ENCODE results near the gene FHIT.
"Not testable (repeated sequence)": the region's sequence is repeated elsewhere in the genome, so short reads cannot be mapped to it uniquely, and the experiment has no call there.

FHIT gene

DNA sequence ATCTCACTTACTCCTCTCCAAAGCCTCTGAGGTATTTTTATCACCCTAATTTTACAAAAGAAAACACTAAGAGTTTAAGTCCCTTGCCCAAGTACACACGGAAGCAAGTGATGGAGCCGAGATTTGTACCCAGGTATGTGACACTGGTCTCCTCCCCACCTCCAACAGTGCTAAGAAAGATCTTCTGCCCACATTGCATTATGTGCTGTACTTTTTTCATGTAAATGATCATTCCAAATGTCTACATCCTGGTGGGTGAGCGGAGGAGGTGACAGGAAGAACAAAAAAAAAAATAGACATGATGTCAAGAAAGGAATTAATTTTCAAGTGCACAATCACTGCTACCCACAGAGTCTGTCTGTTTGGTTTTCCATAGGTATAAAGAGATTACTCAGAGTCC lies 694.1 kb downstream of the FHIT start:
- Histone ChIP-seq H3K9ac (ENCODE audit: low read length) (no peak overlapping the region), H3K27ac (ENCODE audit: low read depth, low read length) (no peak overlapping the region), H3K4me3 (ENCODE audit: low read depth, low read length) (no peak overlapping the region), H3K27me3 (ENCODE audit: control insufficient read depth, insufficient read depth, low read length) (no peaks in the 10 kb centered on the region), H3K4me1 (ENCODE audit: control insufficient read depth, insufficient read depth, low read length) (peaks cover 17% of the 10 kb centered on the region), H3K9me3 (ENCODE audit: control insufficient read depth, insufficient read depth, low read depth, low read length) (no peaks in the 10 kb centered on the region), H3K36me3 (ENCODE audit: control insufficient read depth, insufficient read depth, low read length) (no peaks in the 10 kb centered on the region)

DNA sequence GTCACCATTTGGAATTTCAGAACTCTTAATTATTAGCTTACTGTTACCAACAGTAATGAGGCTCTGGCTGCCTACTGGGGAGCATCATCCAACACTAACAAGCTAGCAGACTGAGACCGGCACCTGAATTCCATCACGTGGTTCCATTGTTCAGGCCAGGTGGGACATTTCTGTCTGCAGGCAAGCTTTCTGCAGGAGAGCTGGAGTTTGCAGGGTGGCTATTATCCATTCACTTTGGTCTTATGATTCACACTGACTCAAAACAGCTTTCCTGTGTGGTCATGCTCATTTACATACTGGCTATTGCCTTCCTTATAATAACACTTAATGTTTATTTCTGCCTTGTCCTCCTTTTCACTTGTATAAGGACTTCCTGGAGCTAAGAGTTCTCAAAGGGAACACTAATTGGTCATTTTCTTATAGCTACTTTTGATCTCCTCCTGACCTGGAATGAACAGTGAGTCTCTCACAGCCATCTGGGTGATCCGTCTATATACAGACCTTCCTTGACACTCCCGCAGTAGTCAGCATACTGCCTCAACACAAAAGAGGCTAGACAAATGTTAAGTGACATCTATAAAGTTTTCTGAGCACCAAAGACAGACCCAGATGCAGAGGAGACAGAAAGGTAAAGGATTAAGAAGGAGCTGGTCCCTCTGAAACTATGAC lies 695.4 kb downstream of the FHIT start:
- peaks cover 17% of the 10 kb centered on the region for H3K4me1 ChIP-seq (ENCODE audit: control insufficient read depth, insufficient read depth, low read length)
- H3K9me3 ChIP-seq (ENCODE audit: control insufficient read depth, insufficient read depth, low read depth, low read length): no peaks in the 10 kb centered on the region
- H3K27me3 ChIP-seq (ENCODE audit: control insufficient read depth, insufficient read depth, low read length): no peaks in the 10 kb centered on the region
- no peak overlapping the region for H3K27ac ChIP-seq (ENCODE audit: low read depth, low read length)
- no peak overlapping the region for H3K9ac ChIP-seq (ENCODE audit: low read length)
- no peak overlapping the region for H3K4me3 ChIP-seq (ENCODE audit: low read depth, low read length)
- no peaks in the 10 kb centered on the region for H3K36me3 ChIP-seq (ENCODE audit: control insufficient read depth, insufficient read depth, low read length)

DNA sequence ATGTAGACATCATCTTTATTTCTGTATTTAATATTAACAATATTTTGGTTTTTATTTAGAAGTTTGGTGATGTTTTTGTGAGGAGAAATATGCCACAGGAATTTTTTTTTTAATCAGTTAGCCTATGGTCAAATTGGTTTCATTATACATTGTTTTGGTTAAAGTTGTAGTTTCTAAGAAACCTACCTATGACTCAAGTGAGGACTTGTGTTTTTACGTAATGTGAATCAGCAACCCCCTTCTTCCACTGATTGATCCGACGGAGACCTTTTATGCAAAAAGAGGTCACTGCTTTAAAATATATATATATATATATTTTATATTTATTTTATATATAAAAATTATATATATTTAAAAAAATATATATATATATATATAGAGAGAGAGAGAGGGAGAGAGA lies 698.1 kb downstream of the FHIT start:
- Histone ChIP-seq H3K4me1 (ENCODE audit: control insufficient read depth, insufficient read depth, low read length) (peaks cover 31% of the 10 kb centered on the region), H3K27ac (ENCODE audit: low read depth, low read length) (no peak overlapping the region), H3K27me3 (ENCODE audit: control insufficient read depth, insufficient read depth, low read length) (no peaks in the 10 kb centered on the region), H3K4me3 (ENCODE audit: low read depth, low read length) (no peak overlapping the region), H3K9ac (ENCODE audit: low read length) (no peak overlapping the region), H3K36me3 (ENCODE audit: control insufficient read depth, insufficient read depth, low read length) (no peaks in the 10 kb centered on the region), H3K9me3 (ENCODE audit: control insufficient read depth, insufficient read depth, low read depth, low read length) (no peaks in the 10 kb centered on the region)

DNA sequence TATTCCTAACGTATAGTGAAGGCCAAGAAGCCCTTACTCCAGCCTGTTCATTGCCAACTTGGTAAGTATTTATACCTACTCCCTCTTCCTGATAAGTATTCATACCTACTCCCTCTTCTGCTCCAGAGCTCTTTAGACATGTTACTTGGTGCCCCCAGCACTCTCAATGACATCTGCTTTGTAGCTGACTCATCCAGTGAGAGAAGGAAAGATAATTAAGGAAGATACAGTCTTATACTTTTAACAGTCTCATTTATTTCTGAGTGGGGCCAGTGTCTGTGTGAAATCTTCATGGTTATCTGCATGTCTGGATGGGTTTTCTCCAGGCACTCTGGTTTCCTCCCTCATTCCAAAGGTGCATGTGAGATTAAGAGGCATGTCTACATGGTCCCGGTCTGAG lies 698.7 kb downstream of the FHIT start:
- Histone ChIP-seq H3K4me3 (ENCODE audit: low read depth, low read length) (no peak overlapping the region), H3K27me3 (ENCODE audit: control insufficient read depth, insufficient read depth, low read length) (no peaks in the 10 kb centered on the region), H3K9me3 (ENCODE audit: control insufficient read depth, insufficient read depth, low read depth, low read length) (no peaks in the 10 kb centered on the region), H3K4me1 (ENCODE audit: control insufficient read depth, insufficient read depth, low read length) (peaks cover 37% of the 10 kb centered on the region), H3K9ac (ENCODE audit: low read length) (no peak overlapping the region), H3K36me3 (ENCODE audit: control insufficient read depth, insufficient read depth, low read length) (no peaks in the 10 kb centered on the region), H3K27ac (ENCODE audit: low read depth, low read length) (no peak overlapping the region)

DNA sequence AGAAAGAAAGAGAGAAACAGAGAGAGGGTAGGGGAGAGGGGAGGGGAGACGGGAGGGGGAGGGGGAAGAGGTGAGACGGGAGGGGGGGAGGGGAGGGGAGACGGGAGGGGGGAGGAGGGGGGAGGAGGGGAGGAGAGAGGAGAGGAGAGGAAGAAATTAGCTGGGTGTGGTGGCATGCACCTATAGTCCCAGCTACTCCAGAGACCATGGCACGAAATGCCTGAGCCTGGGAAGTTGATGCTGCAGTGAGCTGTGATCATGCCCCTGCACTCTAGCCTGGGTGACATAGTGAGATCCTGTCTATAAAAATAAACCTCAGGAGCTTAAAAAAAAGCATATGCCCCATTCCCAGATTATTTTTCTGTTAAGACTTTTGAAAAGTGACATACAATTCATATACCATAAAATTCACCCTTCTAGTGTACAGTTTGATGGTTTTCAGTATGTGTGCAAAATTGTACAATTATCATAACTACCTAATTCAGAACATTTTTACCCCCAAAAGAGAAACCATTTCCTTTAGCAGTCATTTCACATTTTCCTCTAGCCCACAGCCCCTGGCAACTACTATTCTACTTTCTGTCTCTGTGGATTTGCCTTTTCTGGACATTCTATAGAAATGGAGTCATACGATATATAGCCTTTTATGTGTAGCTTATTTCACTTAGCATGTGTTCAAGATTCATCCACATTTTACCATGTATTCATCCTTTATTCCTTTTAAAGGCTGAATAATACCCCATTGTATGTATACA lies 699.6 kb downstream of the FHIT start:
- no peak overlapping the region for H3K9ac ChIP-seq (ENCODE audit: low read length)
- H3K36me3 ChIP-seq (ENCODE audit: control insufficient read depth, insufficient read depth, low read length): no peaks in the 10 kb centered on the region
- peaks cover 39% of the 10 kb centered on the region for H3K4me1 ChIP-seq (ENCODE audit: control insufficient read depth, insufficient read depth, low read length)
- no peaks in the 10 kb centered on the region for H3K9me3 ChIP-seq (ENCODE audit: control insufficient read depth, insufficient read depth, low read depth, low read length)
- H3K27ac ChIP-seq (ENCODE audit: low read depth, low read length): no peak overlapping the region
- no peak overlapping the region for H3K4me3 ChIP-seq (ENCODE audit: low read depth, low read length)
- no peaks in the 10 kb centered on the region for H3K27me3 ChIP-seq (ENCODE audit: control insufficient read depth, insufficient read depth, low read length)

DNA sequence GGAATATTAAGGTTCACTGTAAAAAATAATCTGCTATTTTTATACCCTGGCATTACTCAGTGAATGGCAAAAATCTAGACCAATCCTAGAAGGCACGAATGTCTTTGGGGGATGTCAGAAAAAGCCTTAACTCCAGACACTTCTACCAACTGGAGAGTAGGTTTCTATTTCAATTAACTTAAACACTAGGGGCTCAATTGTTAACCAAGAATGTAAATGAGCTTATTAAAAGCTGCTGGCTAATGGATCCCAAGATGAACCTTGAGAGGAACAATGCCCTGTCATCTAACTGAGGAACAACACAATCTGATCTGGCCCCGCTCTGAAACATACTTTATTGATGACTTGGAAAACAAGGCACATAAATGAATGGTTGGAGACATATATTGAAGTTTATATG lies 701.4 kb downstream of the FHIT start:
- Histone ChIP-seq H3K4me3 (ENCODE audit: low read depth, low read length) (no peak overlapping the region), H3K27ac (ENCODE audit: low read depth, low read length) (no peak overlapping the region), H3K9me3 (ENCODE audit: control insufficient read depth, insufficient read depth, low read depth, low read length) (no peaks in the 10 kb centered on the region), H3K36me3 (ENCODE audit: control insufficient read depth, insufficient read depth, low read length) (no peaks in the 10 kb centered on the region), H3K27me3 (ENCODE audit: control insufficient read depth, insufficient read depth, low read length) (no peaks in the 10 kb centered on the region), H3K4me1 (ENCODE audit: control insufficient read depth, insufficient read depth, low read length) (peaks cover 23% of the 10 kb centered on the region; the same call in 1 of the 2 replicates), H3K9ac (ENCODE audit: low read length) (no peak overlapping the region)

DNA sequence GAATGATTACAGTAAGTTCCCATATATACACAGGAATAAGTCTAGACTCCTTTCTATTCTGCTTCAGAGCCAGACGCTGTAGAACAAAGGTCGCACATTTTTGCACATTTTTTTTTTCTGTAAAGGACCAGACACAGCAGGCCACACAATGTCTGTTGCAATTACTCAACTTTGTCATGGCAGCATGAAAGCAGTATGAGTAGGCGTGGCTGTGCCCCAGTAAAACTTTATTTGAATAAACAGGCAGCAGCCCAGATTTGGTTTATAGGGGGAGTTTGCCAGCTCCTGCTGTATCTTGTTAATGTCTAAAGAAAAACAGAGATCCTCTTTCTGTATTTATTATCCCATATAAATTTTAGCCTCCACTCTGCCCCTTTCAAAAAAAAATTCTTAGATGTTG lies 708.3 kb downstream of the FHIT start:
- no peaks in the 10 kb centered on the region for H3K9me3 ChIP-seq (ENCODE audit: control insufficient read depth, insufficient read depth, low read depth, low read length)

DNA sequence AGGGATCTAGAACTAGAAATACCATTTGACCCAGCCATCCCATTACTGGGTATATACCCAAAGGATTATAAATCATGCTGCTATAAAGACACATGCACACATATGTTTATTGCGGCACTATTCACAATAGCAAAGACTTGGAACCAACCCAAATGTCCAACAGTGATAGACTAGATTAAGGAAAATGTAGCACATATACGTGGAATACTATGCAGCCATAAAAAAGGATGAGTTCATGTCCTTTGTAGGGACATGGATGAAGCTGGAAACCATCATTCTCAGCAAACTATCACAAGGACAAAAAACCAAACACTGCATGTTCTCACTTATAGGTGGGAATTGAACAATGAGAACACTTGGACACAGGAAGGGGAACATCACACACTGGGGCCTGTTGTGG lies 711.9 kb downstream of the FHIT start:
- H3K4me3 ChIP-seq (ENCODE audit: low read depth, low read length); H3K9ac ChIP-seq (ENCODE audit: low read length); H3K36me3 ChIP-seq (ENCODE audit: control insufficient read depth, insufficient read depth, low read length); H3K27ac ChIP-seq (ENCODE audit: low read depth, low read length); H3K9me3 ChIP-seq (ENCODE audit: control insufficient read depth, insufficient read depth, low read depth, low read length); H3K27me3 ChIP-seq (ENCODE audit: control insufficient read depth, insufficient read depth, low read length); H3K4me1 ChIP-seq (ENCODE audit: control insufficient read depth, insufficient read depth, low read length): not testable (repeated sequence)

More for the DNA sequence above, 708.3 kb downstream of the FHIT start:
- H3K4me3 ChIP-seq (ENCODE audit: low read depth, low read length): no peak overlapping the region
- H3K27me3 ChIP-seq (ENCODE audit: control insufficient read depth, insufficient read depth, low read length): no peaks in the 10 kb centered on the region
- H3K9ac ChIP-seq (ENCODE audit: low read length): no peak overlapping the region
- H3K36me3 ChIP-seq (ENCODE audit: control insufficient read depth, insufficient read depth, low read length): no peaks in the 10 kb centered on the region
- H3K27ac ChIP-seq (ENCODE audit: low read depth, low read length): no peak overlapping the region
- peaks cover 6% of the 10 kb centered on the region; the same call in 1 of the 2 replicates for H3K4me1 ChIP-seq (ENCODE audit: control insufficient read depth, insufficient read depth, low read length)

DNA sequence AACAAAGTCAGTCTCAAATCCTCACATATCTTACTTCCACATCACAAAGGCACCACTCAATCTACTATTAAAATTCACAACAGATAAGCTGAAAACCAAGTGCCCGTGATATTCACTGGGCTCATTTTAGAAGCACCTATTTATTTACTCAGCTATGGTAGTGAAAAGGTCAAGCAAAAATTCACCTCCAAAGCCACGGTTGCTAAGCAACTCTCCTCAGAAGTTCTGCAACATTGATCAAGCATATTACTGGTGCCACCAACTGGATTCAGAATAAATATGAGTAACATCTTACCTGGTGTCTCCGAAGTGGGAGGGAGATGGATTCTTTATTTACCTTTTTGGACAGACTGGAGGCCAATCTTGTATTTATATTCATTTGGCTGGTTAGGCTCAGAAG lies 714.8 kb downstream of the FHIT start:
- Histone ChIP-seq H3K4me3 (ENCODE audit: low read depth, low read length) (no peak overlapping the region), H3K27ac (ENCODE audit: low read depth, low read length) (no peak overlapping the region), H3K4me1 (ENCODE audit: control insufficient read depth, insufficient read depth, low read length) (no peaks in the 10 kb centered on the region), H3K9me3 (ENCODE audit: control insufficient read depth, insufficient read depth, low read depth, low read length) (no peaks in the 10 kb centered on the region), H3K9ac (ENCODE audit: low read length) (no peak overlapping the region), H3K27me3 (ENCODE audit: control insufficient read depth, insufficient read depth, low read length) (no peaks in the 10 kb centered on the region), H3K36me3 (ENCODE audit: control insufficient read depth, insufficient read depth, low read length) (no peaks in the 10 kb centered on the region)

DNA sequence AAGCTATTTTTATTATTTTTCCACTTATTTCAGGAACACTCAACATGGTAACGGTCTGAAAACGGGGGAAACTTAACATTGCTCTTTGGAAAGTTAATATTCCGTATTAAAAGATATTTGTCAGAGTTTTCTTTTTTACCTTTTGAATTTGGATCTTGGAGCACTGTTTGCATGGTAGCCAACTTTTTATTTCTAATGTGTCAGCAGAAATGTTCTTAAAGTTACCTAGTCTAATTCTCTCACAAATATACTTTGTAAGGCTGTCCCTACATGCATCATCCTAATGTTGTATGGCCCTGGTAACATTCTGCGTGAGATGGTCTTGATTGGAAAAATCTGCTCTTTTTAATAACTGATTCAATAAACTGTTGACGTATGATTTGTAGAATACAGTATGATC lies 719.5 kb downstream of the FHIT start:
- Histone ChIP-seq H3K27ac (ENCODE audit: low read depth, low read length) (no peak overlapping the region), H3K27me3 (ENCODE audit: control insufficient read depth, insufficient read depth, low read length) (no peaks in the 10 kb centered on the region), H3K9me3 (ENCODE audit: control insufficient read depth, insufficient read depth, low read depth, low read length) (no peaks in the 10 kb centered on the region), H3K4me3 (ENCODE audit: low read depth, low read length) (no peak overlapping the region), H3K9ac (ENCODE audit: low read length) (no peak overlapping the region), H3K36me3 (ENCODE audit: control insufficient read depth, insufficient read depth, low read length) (no peaks in the 10 kb centered on the region), H3K4me1 (ENCODE audit: control insufficient read depth, insufficient read depth, low read length) (no peaks in the 10 kb centered on the region)

DNA sequence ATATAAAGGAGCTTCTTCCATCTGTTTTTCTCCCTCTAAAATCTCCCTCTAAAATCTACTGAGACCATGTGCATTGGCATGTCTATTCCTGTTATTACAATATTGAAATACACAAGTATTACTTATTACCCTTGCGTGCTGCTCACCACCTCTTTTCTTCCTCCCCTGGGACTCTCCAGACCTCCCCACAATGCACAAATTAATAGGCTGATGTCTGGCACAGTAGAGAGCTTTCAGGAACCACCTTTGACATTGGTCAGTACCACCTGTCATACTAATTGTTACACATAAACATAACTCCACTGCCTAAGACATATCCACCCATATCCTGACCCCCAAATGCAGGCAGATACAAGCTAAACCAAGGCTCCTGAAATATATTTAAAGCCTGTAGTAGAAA lies 722.6 kb downstream of the FHIT start:
- no peaks in the 10 kb centered on the region for H3K4me1 ChIP-seq (ENCODE audit: control insufficient read depth, insufficient read depth, low read length)
- no peak overlapping the region for H3K4me3 ChIP-seq (ENCODE audit: low read depth, low read length)
- no peaks in the 10 kb centered on the region for H3K36me3 ChIP-seq (ENCODE audit: control insufficient read depth, insufficient read depth, low read length)
- H3K27me3 ChIP-seq (ENCODE audit: control insufficient read depth, insufficient read depth, low read length): no peaks in the 10 kb centered on the region
- no peaks in the 10 kb centered on the region for H3K9me3 ChIP-seq (ENCODE audit: control insufficient read depth, insufficient read depth, low read depth, low read length)
- no peak overlapping the region for H3K27ac ChIP-seq (ENCODE audit: low read depth, low read length)
- H3K9ac ChIP-seq (ENCODE audit: low read length): no peak overlapping the region
